Activated B cell treated with CpG ODN at 0.5 μM for 24 hours (primary cell): ENCODE measurements around the gene GALNT14. TPM values are rescaled to one million over a fixed set of nuclear protein-coding genes. Genes with fewer than 3 reads are reported as not detected.

Source experiments
- ATAC-seq: fragments of 200-7000 bp; cut with Tn5 transposase; one replicate; pipeline ENCODE4 v1.10.0; 2021; ENCODE audit warnings: low read depth, mild to moderate bottlenecking, moderate library complexity
- CTCF ChIA-PET: fragments of 350-600 bp; sonication (Branson Sonifier 250); formaldehyde crosslinking; loops from one replicate; lab custom pipeline; 2021; ENCODE audit warnings: antibody characterized with exemption; lab: Charles Lee
- POLR2A ChIA-PET: fragments of 350-600 bp; sonication (Branson Sonifier 250); formaldehyde crosslinking; loops from one replicate; lab custom pipeline; 2021; ENCODE audit warnings: antibody characterized with exemption; lab: Charles Lee
- DNase-seq: peaks from one replicate; pipeline ENCODE4 v3.0.0; 2022
- H3K27ac Mint-ChIP-seq: one replicate; pipeline ENCODE4 v1.8.0; 2020; ENCODE audit warnings: mixed read lengths
- H3K27me3 Mint-ChIP-seq: one replicate; pipeline ENCODE4 v1.8.0; 2021; ENCODE audit warnings: mixed read lengths
- H3K36me3 Mint-ChIP-seq: one replicate; pipeline ENCODE4 v1.8.0; 2021; ENCODE audit warnings: low read depth, mixed read lengths
- H3K4me1 Mint-ChIP-seq: one replicate; pipeline ENCODE4 v1.8.0; 2021; ENCODE audit warnings: mixed read lengths
- H3K4me3 Mint-ChIP-seq: one replicate; pipeline ENCODE4 v1.8.0; 2020; ENCODE audit warnings: mild to moderate bottlenecking, mixed read lengths
- H3K9me3 Mint-ChIP-seq: one replicate; pipeline ENCODE4 v1.8.0; 2020; ENCODE audit warnings: mixed read lengths
- CTCF ChIP-seq: fragments of 200-600 bp; IDR thresholded peaks from one replicate; pipeline ENCODE4 v1.8.0; 2022; ENCODE audit warnings: antibody characterized with exemption, mild to moderate bottlenecking
- intact Hi-C: fragments of 100-400 bp; cut with micrococcal nuclease; formaldehyde crosslinking; loops from one replicate; pipeline ENCODE4 v1.15.1; 2024
- total RNA-seq: library from RNA; stranded (reverse); gene quantifications from 2 replicates; pipeline ENCODE4 v1.2.3, GENCODE V29; 2022

Gene GALNT14
- total RNA-seq, 1 donor from 2014 or later = 6.6 TPM

GRCh38 chr2:31089645-31090044 is 48.6 kb downstream of the GALNT14 start:
- Mint-ChIP-seq H3K9me3 (no peaks in the 10 kb centered on the region), H3K27ac (no peak overlapping the region), H3K4me1 (no peaks in the 10 kb centered on the region), H3K36me3 (no peaks in the 10 kb centered on the region), H3K27me3 (no peaks in the 10 kb centered on the region), H3K4me3 (no peak overlapping the region)
- intact Hi-C loops = loop anchor here (1.0 to 2.0 kb wide), 2 partner anchors 81 to 243 kb away; no protein-coding TSS in a partner anchor
- ATAC-seq (no peak), DNase-seq (no peak)
- ChIA-PET CTCF (interaction anchor here (0.9 to 1.1 kb wide), 4 partner anchors 80 to 245 kb away, joined by 3 to 4 read pairs (median 3); no protein-coding TSS in a partner anchor), POLR2A (no interaction called here)
- no peak for TF ChIP-seq CTCF

- intact Hi-C loops = loop anchor here (1.0 to 2.0 kb wide), 2 partner anchors 82 to 244 kb away; no protein-coding TSS in a partner anchor
- POLR2A ChIA-PET = interaction anchor here (0.8 kb wide), 1 partner anchor 167 kb away, joined by 3 read pairs; no protein-coding TSS in a partner anchor
- H3K4me1 Mint-ChIP-seq = no peaks in the 10 kb centered on the region
- DNase-seq = no peak
- no peak overlapping the region for H3K4me3 Mint-ChIP-seq
- H3K9me3 Mint-ChIP-seq = no peaks in the 10 kb centered on the region
- ATAC-seq = no peak
- TF ChIP-seq CTCF = no peak
- H3K27me3 Mint-ChIP-seq = no peaks in the 10 kb centered on the region
- H3K36me3 Mint-ChIP-seq = no peaks in the 10 kb centered on the region
- CTCF ChIA-PET = interaction anchor here (0.9 to 1.0 kb wide), 2 partner anchors 81 to 83 kb away, joined by 3 read pairs; no protein-coding TSS in a partner anchor
- no peak overlapping the region for H3K27ac Mint-ChIP-seq
Measured at GRCh38 chr2:31088504-31089195, 49.6 kb downstream of the GALNT14 start.

- intact Hi-C loops = no loop called here
- Mint-ChIP-seq H3K36me3 (no peaks in the 10 kb centered on the region), H3K27me3 (no peaks in the 10 kb centered on the region), H3K27ac (no peak overlapping the region), H3K9me3 (no peaks in the 10 kb centered on the region), H3K4me1 (no peaks in the 10 kb centered on the region), H3K4me3 (no peak overlapping the region)
- DNase-seq (no peak), ATAC-seq (no peak)
- POLR2A ChIA-PET = no interaction called here
- CTCF ChIA-PET = no interaction called here
- no peak for TF ChIP-seq CTCF
Measured at GRCh38 chr2:31087491-31087890, 50.7 kb downstream of the GALNT14 start.

- DNase-seq = no peak
- no peaks in the 10 kb centered on the region for H3K9me3 Mint-ChIP-seq
- H3K4me3 Mint-ChIP-seq = no peak overlapping the region
- no peak for TF ChIP-seq CTCF
- intact Hi-C loops = no loop called here
- POLR2A ChIA-PET = no interaction called here
- H3K36me3 Mint-ChIP-seq = no peaks in the 10 kb centered on the region
- no peak overlapping the region for H3K27ac Mint-ChIP-seq
- H3K27me3 Mint-ChIP-seq = no peaks in the 10 kb centered on the region
- H3K4me1 Mint-ChIP-seq = no peaks in the 10 kb centered on the region
- no peak for ATAC-seq
- CTCF ChIA-PET = no interaction called here
Measured at GRCh38 chr2:31086590-31086989, 51.6 kb downstream of the GALNT14 start.

GRCh38 chr2:31083234-31083993 is 54.8 kb downstream of the GALNT14 start:
- POLR2A ChIA-PET = no interaction called here
- Mint-ChIP-seq H3K27ac (no peak overlapping the region), H3K36me3 (no peaks in the 10 kb centered on the region), H3K9me3 (no peaks in the 10 kb centered on the region), H3K27me3 (no peaks in the 10 kb centered on the region), H3K4me3 (no peak overlapping the region), H3K4me1 (no peaks in the 10 kb centered on the region)
- ATAC-seq = no peak
- TF ChIP-seq CTCF = no peak
- CTCF ChIA-PET = no interaction called here
- intact Hi-C loops = no loop called here
- no peak for DNase-seq
